ENCODE results near the gene KMT2B.

Gene KMT2B

GRCh38 chr19:35727053-35727955 lies 9.5 kb downstream of the KMT2B start:
- no peak for DNase-seq

- DNase-seq: no peak
Measured at GRCh38 chr19:35727956-35728706, 10.3 kb downstream of the KMT2B start.

DNA sequence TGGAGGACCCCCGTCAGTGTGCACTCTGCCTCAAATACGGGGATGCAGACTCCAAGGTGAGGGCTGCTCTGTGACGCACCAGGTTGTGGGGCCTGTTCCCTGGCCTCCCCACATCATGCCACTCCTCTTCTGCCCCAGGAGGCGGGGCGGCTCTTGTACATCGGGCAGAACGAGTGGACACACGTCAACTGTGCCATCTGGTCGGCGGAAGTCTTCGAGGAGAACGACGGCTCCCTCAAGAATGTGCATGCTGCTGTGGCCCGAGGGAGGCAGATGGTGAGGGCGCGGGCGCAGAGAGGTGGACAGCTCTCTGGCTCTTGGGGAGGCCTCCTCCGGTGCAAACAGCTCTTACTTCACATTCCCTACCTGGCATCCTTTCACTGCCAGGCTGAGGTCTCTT lies 11.2 kb downstream of the KMT2B start:
- no peak for DNase-seq

DNA sequence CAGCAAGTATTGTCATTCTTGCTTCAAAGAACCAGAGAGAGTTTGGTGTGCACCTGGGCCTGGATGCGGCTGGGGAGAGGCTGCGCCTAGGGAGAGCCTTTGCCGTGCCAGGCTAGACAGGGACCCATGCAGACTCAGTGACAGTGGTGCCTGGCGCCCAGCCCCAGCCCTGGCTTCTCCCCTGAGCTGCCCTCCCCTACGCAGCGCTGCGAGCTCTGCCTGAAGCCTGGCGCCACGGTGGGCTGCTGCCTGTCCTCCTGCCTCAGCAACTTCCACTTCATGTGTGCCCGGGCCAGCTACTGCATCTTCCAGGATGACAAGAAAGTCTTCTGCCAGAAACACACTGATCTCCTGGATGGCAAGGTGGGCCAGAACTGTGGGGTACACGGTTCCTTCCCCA lies 12.0 kb downstream of the KMT2B start:
- DNase-seq: no peak

DNA sequence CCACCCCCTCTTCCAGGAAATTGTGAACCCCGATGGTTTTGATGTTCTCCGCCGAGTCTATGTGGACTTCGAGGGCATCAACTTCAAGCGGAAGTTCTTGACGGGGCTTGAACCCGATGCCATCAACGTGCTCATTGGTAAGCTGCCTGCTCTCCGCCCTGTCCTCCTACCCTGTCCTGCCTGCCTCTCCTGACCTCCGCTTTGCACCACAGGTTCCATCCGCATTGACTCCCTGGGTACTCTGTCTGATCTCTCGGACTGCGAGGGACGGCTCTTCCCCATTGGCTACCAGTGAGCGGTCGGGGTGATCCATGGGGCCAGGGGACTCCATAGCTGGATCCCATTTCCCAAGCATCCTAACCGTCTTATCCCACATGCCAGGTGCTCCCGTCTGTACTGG lies 12.5 kb downstream of the KMT2B start:
- no peak for DNase-seq

GRCh38 chr19:35731353-35731752 lies 13.6 kb downstream of the KMT2B start:
- DNase-seq: no peak

GRCh38 chr19:35731779-35732405 lies 14.1 kb downstream of the KMT2B start:
- DNase-seq: no peak

DNA sequence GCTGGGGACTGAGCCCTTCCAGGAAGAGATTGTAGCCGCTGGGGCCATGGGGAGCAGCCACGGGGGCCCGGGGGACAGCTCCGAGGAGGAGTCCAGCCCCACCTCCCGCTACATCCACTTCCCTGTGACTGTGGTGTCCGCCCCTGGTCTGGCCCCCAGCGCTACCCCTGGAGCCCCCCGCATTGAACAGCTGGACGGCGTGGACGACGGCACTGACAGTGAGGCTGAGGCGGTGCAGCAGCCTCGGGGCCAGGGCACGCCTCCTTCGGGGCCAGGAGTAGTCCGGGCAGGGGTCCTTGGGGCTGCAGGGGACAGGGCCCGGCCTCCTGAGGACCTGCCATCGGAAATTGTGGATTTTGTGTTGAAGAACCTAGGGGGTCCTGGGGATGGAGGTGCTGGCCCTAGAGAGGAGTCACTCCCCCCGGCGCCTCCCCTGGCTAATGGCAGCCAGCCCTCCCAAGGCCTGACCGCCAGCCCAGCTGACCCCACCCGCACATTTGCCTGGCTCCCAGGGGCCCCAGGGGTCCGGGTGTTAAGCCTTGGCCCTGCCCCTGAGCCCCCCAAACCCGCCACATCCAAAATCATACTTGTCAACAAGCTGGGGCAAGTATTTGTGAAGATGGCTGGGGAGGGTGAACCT lies 14.9 kb downstream of the KMT2B start:
- no peak for DNase-seq

DNA sequence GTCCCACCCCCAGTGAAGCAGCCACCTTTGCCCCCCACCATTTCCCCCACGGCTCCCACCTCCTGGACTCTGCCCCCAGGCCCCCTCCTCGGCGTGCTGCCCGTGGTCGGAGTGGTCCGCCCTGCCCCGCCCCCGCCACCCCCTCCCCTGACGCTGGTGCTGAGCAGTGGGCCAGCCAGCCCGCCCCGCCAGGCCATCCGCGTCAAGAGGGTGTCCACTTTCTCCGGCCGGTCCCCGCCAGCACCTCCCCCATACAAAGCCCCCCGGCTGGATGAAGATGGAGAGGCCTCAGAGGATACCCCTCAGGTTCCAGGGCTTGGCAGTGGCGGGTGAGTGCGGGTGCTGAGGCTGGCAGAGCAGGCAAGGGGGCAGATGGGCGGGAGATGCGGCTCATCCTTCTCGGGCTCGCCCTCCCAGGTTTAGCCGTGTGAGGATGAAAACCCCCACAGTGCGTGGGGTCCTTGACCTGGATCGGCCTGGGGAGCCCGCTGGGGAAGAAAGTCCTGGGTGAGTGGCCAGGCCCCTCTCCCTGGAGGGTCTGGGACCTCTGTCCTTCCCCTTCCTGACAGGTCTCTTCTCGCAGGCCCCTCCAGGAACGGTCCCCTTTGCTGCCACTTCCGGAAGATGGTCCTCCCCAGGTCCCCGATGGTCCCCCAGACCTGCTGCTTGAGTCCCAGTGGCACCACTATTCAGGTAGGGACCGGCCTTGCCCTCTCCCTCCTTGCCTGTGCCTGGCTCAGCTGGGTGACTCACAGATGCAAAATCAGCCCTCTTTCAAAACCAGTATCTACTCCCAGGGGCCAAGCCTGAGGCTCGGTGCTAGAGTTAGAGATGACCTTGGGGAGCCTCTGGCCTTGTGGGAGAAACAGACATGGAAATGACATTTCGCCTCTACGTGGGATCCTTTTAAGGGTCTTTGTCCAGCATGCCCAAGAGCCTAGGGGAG lies 15.7 kb downstream of the KMT2B start:
- no peak for DNase-seq

DNA sequence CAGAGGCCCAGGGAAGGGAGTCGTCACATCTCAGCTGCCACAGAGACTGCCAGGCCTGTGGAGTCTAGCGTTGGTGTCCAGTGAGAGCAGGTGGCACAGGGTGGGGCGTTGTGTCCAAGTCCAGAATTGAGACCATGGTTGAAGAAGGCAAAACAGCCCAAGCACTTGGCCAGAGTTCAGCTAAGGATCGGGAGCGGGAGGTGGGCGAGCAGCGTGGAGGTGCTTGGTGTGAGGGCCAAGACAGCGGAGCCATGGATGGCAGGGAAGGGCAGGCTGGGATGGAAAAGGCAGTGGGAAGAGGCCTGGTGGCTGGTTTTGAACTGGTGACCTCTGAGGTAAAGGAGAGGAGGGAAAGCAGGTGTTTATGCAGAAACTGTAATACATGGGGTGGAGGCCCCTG lies 16.5 kb downstream of the KMT2B start:
- no peak for DNase-seq

DNA sequence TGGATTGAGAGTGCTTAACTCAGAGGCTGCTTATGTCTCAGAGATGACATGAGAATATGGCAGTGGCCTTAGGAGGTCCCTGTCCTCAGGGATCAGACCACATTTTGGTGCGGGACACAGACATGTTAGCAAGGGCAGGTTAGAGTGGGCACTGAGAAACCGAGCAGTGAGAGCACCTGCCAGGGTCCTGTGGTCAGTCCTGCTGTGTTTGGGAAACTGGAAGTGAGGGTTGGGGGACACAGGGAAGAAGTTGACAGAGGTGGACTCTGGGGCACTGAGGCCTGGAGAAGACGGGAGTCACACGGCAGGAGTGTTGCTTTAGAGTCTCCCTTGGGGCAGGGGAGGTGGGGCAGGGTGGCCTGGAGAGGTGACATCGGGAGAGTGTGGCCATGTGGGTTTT lies 17.1 kb downstream of the KMT2B start:
- no peak for DNase-seq

- DNase-seq: peak in 1 of 2 experiments; percentile 20
Measured at GRCh38 chr19:35736913-35737886, 19.4 kb downstream of the KMT2B start.

DNA sequence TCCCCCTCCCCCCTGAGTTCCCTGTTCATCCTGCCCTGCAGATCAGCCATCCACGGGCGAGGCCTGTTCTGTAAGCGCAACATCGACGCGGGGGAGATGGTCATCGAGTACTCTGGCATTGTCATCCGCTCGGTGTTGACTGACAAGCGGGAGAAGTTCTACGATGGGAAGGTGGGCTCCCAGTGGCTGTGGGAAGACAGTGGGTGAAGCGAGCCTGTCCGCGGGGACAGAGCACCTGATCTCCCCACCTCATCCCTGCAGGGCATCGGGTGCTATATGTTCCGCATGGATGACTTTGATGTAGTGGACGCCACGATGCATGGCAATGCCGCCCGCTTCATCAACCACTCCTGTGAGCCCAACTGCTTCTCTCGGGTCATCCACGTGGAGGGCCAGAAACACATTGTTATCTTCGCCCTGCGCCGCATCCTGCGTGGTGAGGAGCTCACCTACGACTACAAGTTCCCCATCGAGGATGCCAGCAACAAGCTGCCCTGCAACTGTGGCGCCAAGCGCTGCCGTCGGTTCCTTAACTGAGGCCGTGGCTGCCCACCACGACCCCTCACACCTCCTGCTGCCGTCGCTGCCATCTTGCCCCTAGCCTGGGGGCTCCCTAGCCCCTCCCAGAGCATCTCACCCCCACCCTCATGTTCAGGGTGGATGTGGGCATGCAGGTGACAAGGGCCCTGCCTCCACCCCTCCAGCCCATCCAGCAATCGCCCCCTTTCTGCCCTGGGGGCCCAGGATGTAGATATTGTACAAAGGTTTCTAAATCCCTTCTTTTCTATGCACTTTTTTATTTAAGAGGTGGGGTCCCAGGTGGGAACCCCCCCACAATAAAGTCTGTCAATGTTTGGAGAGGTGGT lies 20.5 kb downstream of the KMT2B start:
- no peak for DNase-seq

GRCh38 chr19:35738887-35739229 lies 21.1 kb downstream of the KMT2B start:
- DNase-seq: no peak

DNA sequence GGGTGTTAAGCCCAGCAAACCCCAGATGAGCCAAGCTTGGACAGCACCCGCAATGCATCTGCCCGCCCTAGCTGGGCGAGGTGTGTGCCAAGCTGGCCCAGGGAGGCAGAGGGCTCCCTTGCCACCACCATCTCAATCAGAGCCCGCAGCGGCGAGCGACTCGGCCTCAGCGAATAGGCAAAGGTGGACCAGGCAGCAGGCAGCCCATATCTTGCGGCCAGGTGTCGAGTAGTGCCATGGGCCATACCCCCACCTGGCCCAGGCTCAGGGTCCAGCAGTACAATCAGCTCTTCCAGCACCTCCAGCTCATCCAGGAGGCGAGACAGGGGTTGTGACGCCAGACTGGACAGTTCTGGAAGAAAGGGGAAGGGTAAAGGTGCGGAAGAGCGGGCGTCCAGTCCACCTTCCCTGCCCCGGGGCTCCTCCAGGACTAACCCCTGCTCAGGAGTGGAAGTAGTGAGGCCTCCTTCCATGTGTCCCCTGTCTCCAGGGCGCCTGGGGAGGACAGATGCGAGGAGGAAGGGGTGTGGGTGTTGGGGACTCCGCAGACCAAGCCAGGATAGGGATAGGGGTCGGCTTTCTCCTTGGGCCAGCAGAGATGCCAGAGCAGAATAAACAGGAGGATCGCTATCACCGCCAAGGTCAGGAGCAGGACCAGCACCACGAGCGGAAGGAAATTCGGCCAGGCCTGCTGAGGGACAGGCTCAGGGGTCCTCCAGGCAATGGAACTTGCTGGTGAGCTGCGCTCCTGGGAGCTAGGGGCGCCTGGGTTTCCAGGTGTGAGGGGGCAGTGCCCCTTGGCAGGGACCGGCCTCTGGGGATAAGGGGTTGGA lies 21.7 kb downstream of the KMT2B start:
- DNase-seq: no peak

DNA sequence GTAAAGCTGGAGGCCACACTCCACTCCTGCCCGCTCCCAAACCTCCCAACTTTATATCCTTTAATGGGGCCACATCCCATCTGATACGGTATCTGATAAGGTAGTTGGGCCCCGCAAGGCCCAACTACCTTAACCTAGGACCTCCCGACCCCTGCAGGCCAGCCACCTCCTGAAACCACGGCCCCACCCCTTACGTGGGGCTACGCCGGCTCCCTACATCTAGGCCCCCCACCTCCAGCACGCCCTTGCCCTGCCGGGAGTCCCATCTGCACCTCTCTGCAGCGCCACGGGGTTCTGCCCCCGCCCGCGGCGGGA lies 22.3 kb downstream of the KMT2B start:
- no peak for DNase-seq

GRCh38 chr19:35740423-35741202 lies 22.8 kb downstream of the KMT2B start:
- DNase-seq: peak; percentile 88 to 89

DNA sequence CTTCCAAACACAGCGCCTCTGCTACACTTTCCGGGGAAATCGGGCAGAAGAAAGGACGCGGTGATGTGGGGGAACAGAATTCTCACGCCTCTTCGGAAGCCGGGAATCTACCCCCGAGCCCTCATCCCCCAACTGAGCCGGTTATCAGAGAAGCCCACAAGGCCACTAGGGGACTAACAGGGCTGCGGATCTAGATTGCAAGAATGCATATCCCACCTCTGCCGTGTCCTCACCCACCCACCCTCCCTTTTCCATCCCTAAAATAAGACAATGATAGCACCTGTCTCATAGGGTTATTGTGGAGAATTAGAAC lies 23.4 kb downstream of the KMT2B start:
- no peak for DNase-seq

All from SW 1271 (cell line).